ENCODE data around the gene ROR1.

GRCh38 chr1:64021066-64021465 lies 247.2 kb downstream of the ROR1 start:
- TF ChIP-seq, protein P1, sequence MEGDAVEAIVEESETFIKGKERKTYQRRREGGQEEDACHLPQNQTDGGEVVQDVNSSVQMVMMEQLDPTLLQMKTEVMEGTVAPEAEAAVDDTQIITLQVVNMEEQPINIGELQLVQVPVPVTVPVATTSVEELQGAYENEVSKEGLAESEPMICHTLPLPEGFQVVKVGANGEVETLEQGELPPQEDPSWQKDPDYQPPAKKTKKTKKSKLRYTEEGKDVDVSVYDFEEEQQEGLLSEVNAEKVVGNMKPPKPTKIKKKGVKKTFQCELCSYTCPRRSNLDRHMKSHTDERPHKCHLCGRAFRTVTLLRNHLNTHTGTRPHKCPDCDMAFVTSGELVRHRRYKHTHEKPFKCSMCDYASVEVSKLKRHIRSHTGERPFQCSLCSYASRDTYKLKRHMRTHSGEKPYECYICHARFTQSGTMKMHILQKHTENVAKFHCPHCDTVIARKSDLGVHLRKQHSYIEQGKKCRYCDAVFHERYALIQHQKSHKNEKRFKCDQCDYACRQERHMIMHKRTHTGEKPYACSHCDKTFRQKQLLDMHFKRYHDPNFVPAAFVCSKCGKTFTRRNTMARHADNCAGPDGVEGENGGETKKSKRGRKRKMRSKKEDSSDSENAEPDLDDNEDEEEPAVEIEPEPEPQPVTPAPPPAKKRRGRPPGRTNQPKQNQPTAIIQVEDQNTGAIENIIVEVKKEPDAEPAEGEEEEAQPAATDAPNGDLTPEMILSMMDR (IDR thresholded peaks at IDR 0.05): no peak
- TF ChIP-seq POLR2AphosphoS5 (IDR thresholded peaks at IDR 0.05) (no peak), POLR2A (IDR thresholded peaks at IDR 0.05) (no peak)

Data from suprapubic skin (tissue), 4 donors.